ENCODE measurements around the gene PDZD4. TPM values are rescaled to one million over a fixed set of nuclear protein-coding genes. Genes with fewer than 3 reads are reported as not detected.

PDZD4 gene
- total and polyA plus RNA-seq, 2 of the 4 experiments (the other 2 are of a cell fraction) = under 0.01 to 0.38 TPM

GRCh38 chrX:153803211-153804099 is 26.9 kb downstream of the PDZD4 start:
- no peak overlapping the region for H2BK15ac ChIP-seq (ENCODE audit: low read depth, low read length)
- H2AK5ac ChIP-seq (ENCODE audit: low read depth, low read length) = no peak overlapping the region
- ATAC-seq (ENCODE audit: low read depth) (no peak), DNase-seq (no peak)
- H4K5ac ChIP-seq (ENCODE audit: low read depth, low read length) = no peak overlapping the region
- BruUV-seq (replicated peaks) = no TSS peak
- no peaks in the 10 kb centered on the region for H3K4me1 ChIP-seq (ENCODE audit: control insufficient read depth, insufficient read depth, low read length)
- no peak overlapping the region for H2BK5ac ChIP-seq (ENCODE audit: low read depth, low read length, poor library complexity, severe bottlenecking)
- H3K14ac ChIP-seq (replicated peaks; ENCODE audit: low read depth, low read length) = no peak overlapping the region
- H3K9ac ChIP-seq (ENCODE audit: low read depth, low read length) = no peak overlapping the region
- no peak overlapping the region for H2AK9ac ChIP-seq (replicated peaks; ENCODE audit: low read depth, low read length, poor library complexity)
- H3K18ac ChIP-seq (ENCODE audit: low read depth, low read length) = no peak overlapping the region
- no peak overlapping the region for H3K4me2 ChIP-seq (ENCODE audit: low read depth, low read length)
- no peak overlapping the region for H4K91ac ChIP-seq (ENCODE audit: insufficient read depth, low read depth, low read length)
- H3K79me1 ChIP-seq (ENCODE audit: low read depth in 1 of 2, low read length in 2 of 2) = no peaks in the 10 kb centered on the region
- peaks cover 4% of the 10 kb centered on the region for H3K36me3 ChIP-seq (ENCODE audit: control insufficient read depth, insufficient read depth, low read length)
- H3K4me3 ChIP-seq (ENCODE audit: insufficient read depth, low read depth, low read length) = no peak overlapping the region
- dilution Hi-C loops (cut with HindIII; ENCODE audit: low sequenced_read_pairs, unreplicated experiment) (no loop called here), in situ Hi-C loops (cut with MboI; ENCODE audit: low sequenced_read_pairs) (no loop called here), intact Hi-C loops (cut with micrococcal nuclease) (no loop called here)
- H3K9me3 ChIP-seq (ENCODE audit: control insufficient read depth, insufficient read depth, low read length) = peaks cover 4% of the 10 kb centered on the region; the same call in 1 of the 2 replicates
- no peak overlapping the region for H2BK120ac ChIP-seq (ENCODE audit: low read depth, low read length)
- H3K9me1 ChIP-seq (ENCODE audit: insufficient read depth, low read length) = no peaks in the 10 kb centered on the region
- no peak overlapping the region for H2BK20ac ChIP-seq (ENCODE audit: low read depth, low read length)
- no peak overlapping the region for H4K8ac ChIP-seq (ENCODE audit: low read depth in 2 of 2, low read length in 2 of 2)
- ChIA-PET CTCF (no interaction called here), POLR2A (ENCODE audit: unreplicated experiment) (no interaction called here)
- no peaks in the 10 kb centered on the region; the same call in 1 of the 2 replicates for H3K27me3 ChIP-seq (ENCODE audit: control insufficient read depth, insufficient read depth, low read length)
- H4K20me1 ChIP-seq (ENCODE audit: insufficient read depth, low read length) = no peaks in the 10 kb centered on the region
- no peak overlapping the region for H3K27ac ChIP-seq (ENCODE audit: insufficient read depth, low read length)
- no peak overlapping the region for H3K4ac ChIP-seq (ENCODE audit: low read depth, low read length)
- WGBS, 2 experiments (ENCODE audit: extremely low coverage in 2 of 2, insufficient read length in 1 of 2) = 93% methylated on average over 19 of the region's 87 CpGs; no CpG with 5 or more reads in 1 of the 2 experiments
- no peak overlapping the region for H2AFZ ChIP-seq (replicated peaks; ENCODE audit: low read length, poor library complexity)
- H3K56ac ChIP-seq (ENCODE audit: extremely low read depth, insufficient read depth, low read length) = no peak overlapping the region
- H3K23ac ChIP-seq (ENCODE audit: low read depth, low read length) = no peak overlapping the region
- TF ChIP-seq SMC3 (IDR thresholded peaks at IDR 0.05; ENCODE audit: low read depth, low read length) = no peak
- TF ChIP-seq CEBPB (IDR thresholded peaks at IDR 0.05; ENCODE audit: low read depth, low read length) = no peak
- TF ChIP-seq CHD1 (IDR thresholded peaks at IDR 0.05; ENCODE audit: low read depth, low read length) = no peak
- TF ChIP-seq FOS (IDR thresholded peaks at IDR 0.05; ENCODE audit: low read depth, low read length) = no peak
- no peak for TF ChIP-seq CTCF (conservative IDR thresholded peaks at IDR 0.05; ENCODE audit: low read depth, low read length)
- TF ChIP-seq RCOR1 (IDR thresholded peaks at IDR 0.05; ENCODE audit: insufficient replicate concordance, low read length) = no peak
- TF ChIP-seq RFX5 (IDR thresholded peaks at IDR 0.05; ENCODE audit: low read depth, low read length) = no peak
- no peak for TF ChIP-seq POLR2A (IDR thresholded peaks at IDR 0.05; ENCODE audit: low read depth, low read length)
- no peak for TF ChIP-seq MAZ (IDR thresholded peaks at IDR 0.05; ENCODE audit: borderline replicate concordance, low read depth, low read length)
- no peak for TF ChIP-seq NFE2L2 (IDR thresholded peaks at IDR 0.05; ENCODE audit: low read depth, low read length)
- no peak for TF ChIP-seq MXI1 (IDR thresholded peaks at IDR 0.05; ENCODE audit: borderline replicate concordance, low read depth, low read length)
- no peak for TF ChIP-seq RAD21 (IDR thresholded peaks at IDR 0.05; ENCODE audit: low read length)
- no peak for TF ChIP-seq MAFK (IDR thresholded peaks at IDR 0.05; ENCODE audit: low read depth, low read length)
- TF ChIP-seq ELK1 (IDR thresholded peaks at IDR 0.05; ENCODE audit: borderline replicate concordance, low read depth, low read length) = no peak
- no peak for TF ChIP-seq BHLHE40 (IDR thresholded peaks at IDR 0.05; ENCODE audit: low read depth, low read length)

Data from IMR-90 (cell line).